Measurements from ENCODE around the gene ACOX1.

ACOX1 gene

GRCh38 chr17:75906143-75906884, 72.7 kb downstream of the ACOX1 start:
- peak overlapping the region; percentile 6 for H3K4me3 Mint-ChIP-seq
- peaks cover 15% of the 10 kb centered on the region for H3K4me1 Mint-ChIP-seq (ENCODE audit: low read depth)

GRCh38 chr17:75904749-75905521, 74.0 kb downstream of the ACOX1 start, which contains the start of gene MRPL38:
Gene MRPL38, minus strand, starts transcription at chr17:75904884. Its CDS starts 9 bp downstream, at chr17:75904875.
- Mint-ChIP-seq H3K4me3 (peak within 1 kb of the TSS; percentile 91), H3K27ac (peak within 1 kb of the TSS; percentile 95), H3K27me3 (peaks cover 1% of the 10 kb centered on the region), H3K4me1 (ENCODE audit: low read depth) (peaks cover 15% of the 10 kb centered on the region), H3K36me3 (ENCODE audit: low read depth) (peaks cover 35% of the 10 kb centered on the region), H3K9me3 (no peaks in the 10 kb centered on the region)
- intact Hi-C loops (cut with micrococcal nuclease): loop anchor here (1.0 to 2.0 kb wide), 4 partner anchors 36 to 100 kb away; partner anchors contain the start of genes ACOX1, FBF1, TEN1 and WBP2

More at GRCh38 chr17:75906143-75906884, 72.7 kb downstream of the ACOX1 start:
- no peaks in the 10 kb centered on the region for H3K9me3 Mint-ChIP-seq
- H3K27me3 Mint-ChIP-seq: peaks cover 2% of the 10 kb centered on the region
- H3K36me3 Mint-ChIP-seq (ENCODE audit: low read depth): peaks cover 22% of the 10 kb centered on the region
- H3K27ac Mint-ChIP-seq: no peak overlapping the region
- intact Hi-C loops (cut with micrococcal nuclease): no loop called here

GRCh38 chr17:75902406-75902805, 76.6 kb downstream of the ACOX1 start:
- Mint-ChIP-seq H3K4me1 (ENCODE audit: low read depth) (peaks cover 19% of the 10 kb centered on the region), H3K36me3 (ENCODE audit: low read depth) (peaks cover 61% of the 10 kb centered on the region), H3K4me3 (no peak overlapping the region), H3K27ac (no peak overlapping the region), H3K9me3 (no peaks in the 10 kb centered on the region), H3K27me3 (no peaks in the 10 kb centered on the region)
- intact Hi-C loops (cut with micrococcal nuclease): no loop called here

GRCh38 chr17:75901727-75902126, 77.2 kb downstream of the ACOX1 start:
- peaks cover 63% of the 10 kb centered on the region for H3K36me3 Mint-ChIP-seq (ENCODE audit: low read depth)
- H3K9me3 Mint-ChIP-seq: no peaks in the 10 kb centered on the region
- intact Hi-C loops (cut with micrococcal nuclease): no loop called here
- no peak overlapping the region for H3K27ac Mint-ChIP-seq
- H3K4me3 Mint-ChIP-seq: no peak overlapping the region
- peaks cover 21% of the 10 kb centered on the region for H3K4me1 Mint-ChIP-seq (ENCODE audit: low read depth)
- no peaks in the 10 kb centered on the region for H3K27me3 Mint-ChIP-seq

GRCh38 chr17:75900691-75901533, 78.1 kb downstream of the ACOX1 start:
- H3K4me1 Mint-ChIP-seq (ENCODE audit: low read depth): peaks cover 18% of the 10 kb centered on the region
- H3K4me3 Mint-ChIP-seq: no peak overlapping the region
- peaks cover 65% of the 10 kb centered on the region for H3K36me3 Mint-ChIP-seq (ENCODE audit: low read depth)
- no peaks in the 10 kb centered on the region for H3K27me3 Mint-ChIP-seq
- H3K27ac Mint-ChIP-seq: no peak overlapping the region
- intact Hi-C loops (cut with micrococcal nuclease): no loop called here
- no peaks in the 10 kb centered on the region for H3K9me3 Mint-ChIP-seq

- Mint-ChIP-seq H3K27me3 (no peaks in the 10 kb centered on the region), H3K4me1 (ENCODE audit: low read depth) (peaks cover 23% of the 10 kb centered on the region), H3K27ac (no peak overlapping the region), H3K4me3 (no peak overlapping the region), H3K9me3 (no peaks in the 10 kb centered on the region), H3K36me3 (ENCODE audit: low read depth) (peaks cover 74% of the 10 kb centered on the region)
- intact Hi-C loops (cut with micrococcal nuclease): no loop called here
Measured at GRCh38 chr17:75899767-75900468, 79.0 kb downstream of the ACOX1 start.

GRCh38 chr17:75899353-75899752, 79.6 kb downstream of the ACOX1 start:
- peaks cover 28% of the 10 kb centered on the region for H3K4me1 Mint-ChIP-seq (ENCODE audit: low read depth)
- H3K27ac Mint-ChIP-seq: no peak overlapping the region
- peaks cover 74% of the 10 kb centered on the region for H3K36me3 Mint-ChIP-seq (ENCODE audit: low read depth)
- no peaks in the 10 kb centered on the region for H3K9me3 Mint-ChIP-seq
- intact Hi-C loops (cut with micrococcal nuclease): no loop called here
- no peaks in the 10 kb centered on the region for H3K27me3 Mint-ChIP-seq
- H3K4me3 Mint-ChIP-seq: no peak overlapping the region

- Mint-ChIP-seq H3K27ac (no peak overlapping the region), H3K4me1 (ENCODE audit: low read depth) (peaks cover 29% of the 10 kb centered on the region), H3K4me3 (no peak overlapping the region), H3K27me3 (no peaks in the 10 kb centered on the region), H3K36me3 (ENCODE audit: low read depth) (peaks cover 77% of the 10 kb centered on the region), H3K9me3 (no peaks in the 10 kb centered on the region)
- intact Hi-C loops (cut with micrococcal nuclease): no loop called here
Measured at GRCh38 chr17:75898791-75899190, 80.2 kb downstream of the ACOX1 start.

GRCh38 chr17:75898065-75898464, 80.9 kb downstream of the ACOX1 start:
- Mint-ChIP-seq H3K9me3 (no peaks in the 10 kb centered on the region), H3K4me3 (no peak overlapping the region), H3K27me3 (no peaks in the 10 kb centered on the region), H3K36me3 (ENCODE audit: low read depth) (peaks cover 84% of the 10 kb centered on the region), H3K27ac (no peak overlapping the region), H3K4me1 (ENCODE audit: low read depth) (peaks cover 32% of the 10 kb centered on the region)
- intact Hi-C loops (cut with micrococcal nuclease): no loop called here

- Mint-ChIP-seq H3K4me1 (ENCODE audit: low read depth) (peaks cover 32% of the 10 kb centered on the region), H3K4me3 (peak overlapping the region; percentile 52), H3K9me3 (no peaks in the 10 kb centered on the region), H3K27me3 (no peaks in the 10 kb centered on the region), H3K27ac (peak overlapping the region; percentile 90), H3K36me3 (ENCODE audit: low read depth) (peaks cover 90% of the 10 kb centered on the region)
- intact Hi-C loops (cut with micrococcal nuclease): loop anchor here (2.0 kb wide), 1 partner anchor 43 kb away; the partner anchor contains the start of gene WBP2
Measured at GRCh38 chr17:75897160-75898019, 81.6 kb downstream of the ACOX1 start.

GRCh38 chr17:75896415-75897159, 82.4 kb downstream of the ACOX1 start, which contains the start of gene TRIM65:
Gene TRIM65, minus strand, starts transcription at chr17:75896951. Its CDS starts 14 bp downstream, at chr17:75896937.
- no peaks in the 10 kb centered on the region for H3K27me3 Mint-ChIP-seq
- H3K27ac Mint-ChIP-seq: peak within 1 kb of the TSS; percentile 90
- no peaks in the 10 kb centered on the region for H3K9me3 Mint-ChIP-seq
- peaks cover 90% of the 10 kb centered on the region for H3K36me3 Mint-ChIP-seq (ENCODE audit: low read depth)
- intact Hi-C loops (cut with micrococcal nuclease): loop anchor here (2.0 kb wide), 1 partner anchor 42 kb away; the partner anchor contains the start of gene WBP2
- peak within 1 kb of the TSS; percentile 85 for H3K4me3 Mint-ChIP-seq
- H3K4me1 Mint-ChIP-seq (ENCODE audit: low read depth): peaks cover 32% of the 10 kb centered on the region

All from dendritic cell treated with granulocyte-macrophage colony-stimulating factor and Interleukin-4, amounts not matched to agents 40 ng/mL and 50 ng/mL, for 4 days (primary cell).